ENCODE data around the gene TRABD2B.

DNA sequence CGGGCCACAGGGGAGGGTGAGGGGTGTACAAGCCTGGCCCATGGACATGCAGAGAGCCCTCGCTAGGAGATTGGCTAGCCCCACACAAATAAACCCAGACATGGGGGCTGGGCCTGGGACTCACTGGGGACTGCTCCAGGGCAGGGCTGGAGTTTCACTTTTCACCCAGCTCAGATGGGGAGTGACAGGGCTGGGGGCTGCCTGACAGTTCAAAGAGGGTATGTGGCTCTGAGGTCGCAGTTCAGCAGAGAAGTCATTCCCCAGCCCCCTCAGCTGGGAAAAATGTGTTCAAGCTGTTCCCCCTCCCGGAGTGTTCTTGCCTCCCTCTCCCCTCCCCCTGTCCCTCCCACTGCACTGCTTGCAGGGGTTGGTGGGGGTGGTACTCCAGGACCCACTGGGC is 277.1 kb downstream of the TRABD2B start:
- TF ChIP-seq, protein P1, sequence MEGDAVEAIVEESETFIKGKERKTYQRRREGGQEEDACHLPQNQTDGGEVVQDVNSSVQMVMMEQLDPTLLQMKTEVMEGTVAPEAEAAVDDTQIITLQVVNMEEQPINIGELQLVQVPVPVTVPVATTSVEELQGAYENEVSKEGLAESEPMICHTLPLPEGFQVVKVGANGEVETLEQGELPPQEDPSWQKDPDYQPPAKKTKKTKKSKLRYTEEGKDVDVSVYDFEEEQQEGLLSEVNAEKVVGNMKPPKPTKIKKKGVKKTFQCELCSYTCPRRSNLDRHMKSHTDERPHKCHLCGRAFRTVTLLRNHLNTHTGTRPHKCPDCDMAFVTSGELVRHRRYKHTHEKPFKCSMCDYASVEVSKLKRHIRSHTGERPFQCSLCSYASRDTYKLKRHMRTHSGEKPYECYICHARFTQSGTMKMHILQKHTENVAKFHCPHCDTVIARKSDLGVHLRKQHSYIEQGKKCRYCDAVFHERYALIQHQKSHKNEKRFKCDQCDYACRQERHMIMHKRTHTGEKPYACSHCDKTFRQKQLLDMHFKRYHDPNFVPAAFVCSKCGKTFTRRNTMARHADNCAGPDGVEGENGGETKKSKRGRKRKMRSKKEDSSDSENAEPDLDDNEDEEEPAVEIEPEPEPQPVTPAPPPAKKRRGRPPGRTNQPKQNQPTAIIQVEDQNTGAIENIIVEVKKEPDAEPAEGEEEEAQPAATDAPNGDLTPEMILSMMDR (conservative IDR thresholded peaks at IDR 0.05; ENCODE audit: low read depth, low read length), result no peak
- TF ChIP-seq MAZ (IDR thresholded peaks at IDR 0.05; ENCODE audit: borderline replicate concordance, low read depth, low read length) (no peak), POLR2A (IDR thresholded peaks at IDR 0.05; ENCODE audit: low read depth, low read length) (no peak), USF2 (IDR thresholded peaks at IDR 0.05; ENCODE audit: low read depth, low read length) (no peak), CHD1 (IDR thresholded peaks at IDR 0.05; ENCODE audit: low read depth, low read length) (no peak), BHLHE40 (IDR thresholded peaks at IDR 0.05; ENCODE audit: low read depth, low read length) (no peak), MAFK (IDR thresholded peaks at IDR 0.05; ENCODE audit: low read depth, low read length) (no peak), RAD21 (IDR thresholded peaks at IDR 0.05; ENCODE audit: low read length) (no peak), RFX5 (IDR thresholded peaks at IDR 0.05; ENCODE audit: low read depth, low read length) (no peak), ELK1 (IDR thresholded peaks at IDR 0.05; ENCODE audit: borderline replicate concordance, low read depth, low read length) (no peak)
